GM10248 (cell line): ENCODE measurements around the gene CELF4.

Source experiments
- CTCF ChIA-PET: fragments of 300-600 bp; sonication (Branson Sonifier 250); formaldehyde crosslinking; extraction: SDS; loops from one replicate; lab custom pipeline; 2021; ENCODE audit warnings: antibody characterized with exemption; lab: Yijun Ruan, JAX
- POLR2A ChIA-PET: fragments of 350-650 bp; sonication (Branson Sonifier 250); formaldehyde crosslinking; extraction: SDS; loops from one replicate; lab custom pipeline; 2020; ENCODE audit warnings: antibody characterized with exemption; lab: Yijun Ruan, JAX
- DNase-seq: peaks from one replicate; pipeline ENCODE4 v3.0.0; 2012; ENCODE audit errors: extremely low spot score
- TF ChIP-seq, protein P1 (sequence below): IDR thresholded peaks from 2 replicates; pipeline ENCODE4 v1.5.1; 2012; ENCODE audit warnings: mild to moderate bottlenecking, low read depth; ENCODE audit errors: extremely low read depth, missing control alignments, control extremely low read depth

CELF4 gene

GRCh38 chr18:37419315-37419714 is 146.3 kb downstream of the CELF4 start:
- POLR2A ChIA-PET: no interaction called here
- CTCF ChIA-PET: no interaction called here
- DNase-seq: no peak
- TF ChIP-seq, protein P1, sequence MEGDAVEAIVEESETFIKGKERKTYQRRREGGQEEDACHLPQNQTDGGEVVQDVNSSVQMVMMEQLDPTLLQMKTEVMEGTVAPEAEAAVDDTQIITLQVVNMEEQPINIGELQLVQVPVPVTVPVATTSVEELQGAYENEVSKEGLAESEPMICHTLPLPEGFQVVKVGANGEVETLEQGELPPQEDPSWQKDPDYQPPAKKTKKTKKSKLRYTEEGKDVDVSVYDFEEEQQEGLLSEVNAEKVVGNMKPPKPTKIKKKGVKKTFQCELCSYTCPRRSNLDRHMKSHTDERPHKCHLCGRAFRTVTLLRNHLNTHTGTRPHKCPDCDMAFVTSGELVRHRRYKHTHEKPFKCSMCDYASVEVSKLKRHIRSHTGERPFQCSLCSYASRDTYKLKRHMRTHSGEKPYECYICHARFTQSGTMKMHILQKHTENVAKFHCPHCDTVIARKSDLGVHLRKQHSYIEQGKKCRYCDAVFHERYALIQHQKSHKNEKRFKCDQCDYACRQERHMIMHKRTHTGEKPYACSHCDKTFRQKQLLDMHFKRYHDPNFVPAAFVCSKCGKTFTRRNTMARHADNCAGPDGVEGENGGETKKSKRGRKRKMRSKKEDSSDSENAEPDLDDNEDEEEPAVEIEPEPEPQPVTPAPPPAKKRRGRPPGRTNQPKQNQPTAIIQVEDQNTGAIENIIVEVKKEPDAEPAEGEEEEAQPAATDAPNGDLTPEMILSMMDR: no peak

DNA sequence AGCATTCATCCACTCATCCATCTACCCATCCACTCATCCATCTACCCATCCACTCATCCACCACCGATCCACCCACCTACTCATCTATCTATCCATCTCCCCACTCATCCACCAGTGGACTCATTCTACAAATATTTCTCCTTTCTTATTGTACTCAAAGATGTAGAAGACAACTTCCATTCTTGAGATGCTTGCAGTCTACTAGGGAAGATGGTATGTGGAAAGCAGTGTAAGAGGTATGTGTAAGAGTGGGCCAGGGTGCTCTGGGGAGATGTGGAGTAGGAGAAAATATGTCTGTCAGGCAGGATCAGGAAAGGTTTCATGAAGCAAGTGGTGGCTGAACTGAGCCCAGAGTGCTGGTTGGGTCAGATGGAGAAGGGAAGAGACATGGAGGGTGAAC is 150.8 kb downstream of the CELF4 start:
- CTCF ChIA-PET: no interaction called here
- TF ChIP-seq, protein P1: no peak
- no peak for DNase-seq
- POLR2A ChIA-PET: no interaction called here

DNA sequence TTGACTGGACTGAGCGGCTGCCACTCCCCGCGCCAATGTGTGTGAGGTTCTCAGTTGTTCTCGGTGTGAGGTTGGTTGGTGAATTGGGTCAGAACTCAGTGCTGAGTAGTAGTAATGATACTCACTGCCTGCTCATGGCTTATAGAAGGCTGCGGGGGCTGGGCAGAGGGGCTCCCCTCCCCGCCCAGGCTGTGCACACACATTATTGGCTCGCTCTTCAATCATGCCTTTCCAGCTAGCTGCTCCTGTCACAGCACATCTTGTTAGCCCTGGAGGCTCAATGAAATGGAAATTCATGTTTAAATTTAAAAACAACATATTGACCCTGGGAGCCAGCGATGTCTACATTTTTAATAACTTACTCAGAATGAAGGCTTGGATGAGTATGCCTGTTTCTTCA is 152.8 kb downstream of the CELF4 start:
- ChIA-PET POLR2A (no interaction called here), CTCF (no interaction called here)
- TF ChIP-seq, protein P1: no peak
- DNase-seq: no peak

GRCh38 chr18:37412333-37412732 is 153.3 kb downstream of the CELF4 start:
- DNase-seq: no peak
- ChIA-PET POLR2A (no interaction called here), CTCF (no interaction called here)
- TF ChIP-seq, protein P1: no peak

DNA sequence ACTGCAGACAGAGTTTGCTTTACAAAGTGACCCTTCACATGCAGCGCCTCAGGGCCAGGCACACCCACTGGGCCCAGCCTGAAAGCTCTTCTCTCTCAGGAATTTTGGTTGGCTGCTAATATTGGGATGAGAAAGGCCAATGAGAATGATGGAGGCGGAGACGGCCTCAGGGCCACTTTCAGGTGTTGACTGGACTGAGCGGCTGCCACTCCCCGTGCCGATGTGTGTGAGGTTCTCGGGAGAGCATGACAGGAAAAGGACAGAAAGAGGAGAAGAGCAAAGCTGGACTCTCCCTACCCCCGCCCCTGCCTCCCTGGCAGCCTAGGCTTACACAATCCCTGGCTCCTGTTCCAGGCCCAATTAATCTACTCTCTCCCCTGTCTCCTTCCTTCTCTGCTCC is 155.7 kb downstream of the CELF4 start:
- CTCF ChIA-PET: no interaction called here
- POLR2A ChIA-PET: no interaction called here
- TF ChIP-seq, protein P1: no peak
- DNase-seq: no peak

- ChIA-PET POLR2A (no interaction called here), CTCF (interaction anchor here (1.1 kb wide), 1 partner anchor 15 kb away, joined by 3 read pairs; no protein-coding TSS in a partner anchor)
- no peak for DNase-seq
- TF ChIP-seq, protein P1: no peak
Measured at GRCh38 chr18:37408676-37409265, 156.8 kb downstream of the CELF4 start.
